NCI-H1048 (cell line): ENCODE measurements around the gene CYP2A13.
"Not testable (repeated sequence)": the region's sequence is repeated elsewhere in the genome, so short reads cannot be mapped to it uniquely, and the experiment has no call there.

Source experiments
- DNase-seq: peaks from one replicate; lab custom pipeline; 2025; lab: John Stamatoyannopoulos, UW

CYP2A13 gene

GRCh38 chr19:41088151-41088550 lies at the start of gene CYP2A13:
CYP2A13 (plus strand) TSS chr19:41088451; CDS start chr19:41088472, 21 bp downstream.
- no peak for DNase-seq

DNA sequence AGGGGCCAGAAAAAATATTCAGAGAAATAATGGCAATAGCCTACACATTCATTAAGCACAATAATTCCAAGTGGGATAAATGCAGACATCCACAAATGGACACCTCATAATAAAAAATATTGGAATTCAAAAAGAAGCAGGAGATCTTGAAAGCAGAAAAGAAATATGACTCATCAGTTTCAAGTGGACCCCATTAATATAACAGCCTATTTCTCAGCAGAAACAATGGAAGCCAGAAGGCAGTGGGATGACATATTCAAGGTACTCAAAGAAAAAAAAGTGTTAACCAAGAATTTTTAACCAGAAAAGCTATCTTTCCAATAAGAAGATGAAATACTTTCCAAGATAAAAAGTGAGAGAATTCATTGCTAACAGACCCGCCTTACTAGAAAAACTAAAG lies 48.4 kb upstream of the CYP2A13 start:
- DNase-seq: no peak

DNA sequence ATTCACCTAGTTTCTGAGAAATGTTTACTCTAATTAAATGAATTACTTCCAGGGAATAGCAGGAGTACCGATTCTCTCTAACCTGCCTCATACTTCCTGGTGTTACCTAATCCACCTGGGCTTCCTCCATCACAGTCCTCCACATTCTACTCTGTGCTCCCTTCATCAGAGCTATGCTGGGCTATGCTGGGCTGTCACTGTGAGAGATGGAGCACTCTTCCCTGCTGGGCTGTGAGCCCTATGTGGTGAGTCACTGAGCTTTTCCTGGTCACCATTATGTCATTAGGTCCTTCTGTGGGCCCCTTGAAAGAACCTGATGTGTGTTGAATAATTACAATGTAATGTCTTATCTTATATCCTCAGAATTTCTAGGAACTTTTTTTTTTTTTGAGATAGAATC lies 43.2 kb upstream of the CYP2A13 start:
- not testable (repeated sequence) for DNase-seq

GRCh38 chr19:41050426-41050825 lies 37.8 kb upstream of the CYP2A13 start:
- no peak for DNase-seq

DNA sequence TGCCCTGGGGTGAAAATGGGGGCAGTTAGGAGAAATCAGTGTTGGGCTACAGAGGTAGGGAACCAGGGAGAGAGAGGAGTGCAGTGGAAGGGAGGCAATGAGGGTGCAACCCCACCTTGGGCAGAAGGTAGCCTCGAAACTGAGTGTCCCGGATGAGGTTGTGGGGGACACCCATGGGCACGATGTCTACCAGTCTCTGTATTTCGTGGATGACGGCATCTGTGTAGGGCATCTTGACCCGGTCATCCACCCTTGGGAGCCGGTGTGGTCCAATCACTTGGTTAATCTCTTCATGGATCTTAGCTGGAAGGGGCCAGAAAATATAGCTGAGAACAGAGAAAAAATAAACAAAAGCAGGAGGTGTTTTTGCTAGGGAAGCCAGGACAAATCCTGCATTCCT lies 36.1 kb upstream of the CYP2A13 start:
- DNase-seq: not testable (repeated sequence)

DNA sequence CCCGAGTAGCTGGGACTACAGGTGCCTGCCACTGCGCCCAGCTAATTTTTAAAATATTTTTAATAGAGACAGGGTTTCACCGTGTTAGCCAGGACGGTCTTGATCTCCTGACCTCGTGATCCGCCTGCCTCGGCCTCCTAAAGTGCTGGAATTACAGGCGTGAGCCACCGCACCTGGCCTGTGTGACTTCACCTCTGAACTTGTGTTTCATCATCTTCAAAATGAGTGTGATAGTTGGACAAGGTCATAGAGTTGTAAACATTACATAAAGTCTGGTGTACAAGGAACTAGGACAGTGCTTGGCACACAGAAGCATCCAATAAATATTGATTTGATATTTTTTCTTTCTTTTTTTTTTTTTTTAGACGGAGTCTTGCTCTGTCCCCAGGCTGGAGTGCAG lies 34.9 kb upstream of the CYP2A13 start:
- not testable (repeated sequence) for DNase-seq

DNA sequence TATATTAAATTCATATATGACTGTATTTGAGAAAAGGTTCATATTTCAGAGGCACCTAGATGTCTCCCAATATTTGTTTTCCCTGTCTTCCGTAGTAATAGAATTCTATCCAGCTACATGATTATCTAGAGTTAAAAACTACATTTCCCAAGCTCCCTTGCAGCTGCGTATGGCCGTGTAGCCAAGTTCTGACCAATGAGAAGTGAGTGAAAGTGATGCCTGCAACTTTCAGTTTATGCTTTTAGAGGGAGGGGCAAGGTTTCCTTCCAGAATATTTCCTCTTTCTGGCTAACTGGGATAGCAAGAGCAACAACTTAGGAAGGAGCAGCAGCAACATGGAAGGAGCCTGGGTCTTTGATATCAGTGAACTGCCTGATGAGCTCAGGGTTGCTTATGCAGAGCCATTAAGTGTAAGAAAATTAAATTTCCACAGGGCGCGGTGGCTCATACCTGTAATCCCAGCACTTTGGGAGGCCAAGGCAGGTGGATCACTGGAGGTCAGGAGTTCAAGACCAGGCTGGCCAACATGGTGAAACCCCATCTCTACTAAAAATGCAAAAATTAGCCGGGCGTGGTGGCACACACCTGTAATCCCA lies 23.2 kb upstream of the CYP2A13 start:
- DNase-seq: no peak

GRCh38 chr19:41076286-41076685 lies 12.0 kb upstream of the CYP2A13 start:
- DNase-seq: no peak

GRCh38 chr19:41083516-41083915 lies 4.7 kb upstream of the CYP2A13 start:
- DNase-seq: no peak

DNA sequence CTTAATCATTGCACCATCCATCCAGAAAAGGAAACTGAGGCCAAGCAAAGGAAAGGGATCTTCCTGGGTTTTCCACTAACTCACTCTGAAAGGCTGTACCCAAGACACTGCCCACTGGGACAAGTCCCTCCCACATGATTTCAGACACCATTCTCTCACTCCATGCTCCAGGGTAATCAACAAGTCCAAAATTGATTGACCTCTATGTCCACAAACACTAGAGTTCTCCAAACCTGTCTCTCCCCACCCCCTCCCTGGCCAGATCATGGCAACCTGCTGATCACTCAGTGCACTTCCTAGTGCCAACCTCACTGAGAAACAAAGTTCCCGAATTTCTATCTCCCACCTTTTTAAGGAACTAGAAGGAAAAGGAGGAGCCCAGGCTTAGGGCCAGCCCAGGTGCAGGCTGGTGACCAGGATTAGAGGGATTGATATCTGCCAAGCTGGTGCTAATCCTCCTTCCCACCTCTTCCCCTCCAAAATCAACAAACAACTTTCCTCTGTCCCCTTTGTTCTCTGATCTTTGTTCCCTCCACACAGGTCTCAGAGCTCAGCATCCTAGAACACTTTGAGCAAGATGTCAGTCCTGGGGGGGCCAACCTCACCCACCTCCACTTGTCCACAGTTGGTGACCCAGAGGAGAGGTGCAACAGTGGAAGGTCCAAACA lies 2.4 kb upstream of the CYP2A13 start:
- no peak for DNase-seq

DNA sequence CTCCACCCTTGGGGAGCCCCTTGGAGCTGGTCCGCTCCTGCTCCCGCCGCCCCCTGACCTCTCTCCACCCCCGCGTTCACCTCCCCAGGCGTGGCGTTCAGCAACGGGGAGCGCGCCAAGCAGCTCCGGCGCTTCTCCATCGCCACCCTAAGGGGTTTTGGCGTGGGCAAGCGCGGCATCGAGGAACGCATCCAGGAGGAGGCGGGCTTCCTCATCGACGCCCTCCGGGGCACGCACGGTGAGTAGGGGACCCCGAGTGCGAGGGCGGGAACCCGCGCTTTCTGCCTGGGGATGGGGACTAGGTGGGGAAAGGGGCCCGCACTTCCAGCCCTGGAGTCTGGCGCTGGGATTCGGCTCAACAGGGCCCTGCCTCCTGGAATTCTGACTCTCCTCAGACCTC lies 1.7 kb downstream of the CYP2A13 start:
- DNase-seq: no peak

DNA sequence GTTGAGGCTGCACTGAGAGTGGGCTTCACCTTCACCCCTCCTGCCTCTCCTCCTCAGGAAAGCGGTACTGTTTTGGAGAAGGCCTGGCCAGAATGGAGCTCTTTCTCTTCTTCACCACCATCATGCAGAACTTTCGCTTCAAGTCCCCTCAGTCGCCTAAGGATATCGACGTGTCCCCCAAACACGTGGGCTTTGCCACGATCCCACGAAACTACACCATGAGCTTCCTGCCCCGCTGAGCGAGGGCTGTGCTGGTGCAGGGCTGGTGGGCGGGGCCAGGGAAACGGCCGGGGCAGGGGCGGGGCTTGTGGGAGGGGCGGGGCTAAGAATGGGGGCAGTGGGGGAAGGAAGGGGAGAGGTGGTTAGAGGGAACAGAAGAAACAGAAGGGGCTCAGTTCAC lies 7.5 kb downstream of the CYP2A13 start:
- DNase-seq: no peak

- no peak for DNase-seq
Observed at GRCh38 chr19:41096353-41096752, 8.1 kb downstream of the CYP2A13 start.

- DNase-seq: no peak
Observed at GRCh38 chr19:41097302-41097701, 9.1 kb downstream of the CYP2A13 start.

DNA sequence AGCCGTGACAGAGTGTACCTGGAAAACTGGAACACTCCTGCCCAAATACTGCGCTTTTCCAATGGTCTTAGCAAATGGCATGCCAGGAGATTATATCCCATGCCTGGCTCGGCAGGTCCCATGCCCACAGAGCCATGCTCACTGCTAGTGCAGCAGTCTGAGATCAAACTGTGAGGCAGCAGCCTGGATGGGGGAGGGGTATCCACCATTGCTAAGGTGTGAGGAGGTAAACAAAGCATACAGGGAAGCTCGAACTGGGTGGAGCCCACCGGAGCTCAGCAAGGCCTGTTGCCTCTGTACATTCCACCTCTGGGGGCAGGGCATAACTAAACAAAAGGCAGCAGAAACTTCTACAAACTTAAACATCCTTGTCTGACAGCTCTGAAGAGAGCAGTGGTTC lies 10.5 kb downstream of the CYP2A13 start:
- DNase-seq: no peak

DNA sequence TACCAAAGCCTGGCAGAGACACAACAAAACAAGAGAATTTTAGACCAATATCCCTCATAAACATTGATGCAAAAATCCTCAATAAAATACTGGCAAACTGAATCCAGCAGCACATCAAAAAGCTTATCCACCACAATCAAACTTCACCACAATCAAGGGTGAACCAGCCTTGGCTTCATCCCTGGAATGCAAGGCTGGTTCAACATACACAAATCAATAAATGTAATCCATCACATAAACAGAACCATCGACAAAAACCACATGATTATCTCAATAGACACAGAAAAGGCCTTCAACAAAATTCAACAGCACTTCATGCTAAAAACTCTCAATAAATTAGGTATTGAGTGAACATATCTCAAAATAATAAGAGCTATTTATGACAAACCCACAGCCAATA lies 14.0 kb downstream of the CYP2A13 start:
- not testable (repeated sequence) for DNase-seq

- no peak for DNase-seq
Observed at GRCh38 chr19:41106177-41106576, 17.9 kb downstream of the CYP2A13 start.

DNA sequence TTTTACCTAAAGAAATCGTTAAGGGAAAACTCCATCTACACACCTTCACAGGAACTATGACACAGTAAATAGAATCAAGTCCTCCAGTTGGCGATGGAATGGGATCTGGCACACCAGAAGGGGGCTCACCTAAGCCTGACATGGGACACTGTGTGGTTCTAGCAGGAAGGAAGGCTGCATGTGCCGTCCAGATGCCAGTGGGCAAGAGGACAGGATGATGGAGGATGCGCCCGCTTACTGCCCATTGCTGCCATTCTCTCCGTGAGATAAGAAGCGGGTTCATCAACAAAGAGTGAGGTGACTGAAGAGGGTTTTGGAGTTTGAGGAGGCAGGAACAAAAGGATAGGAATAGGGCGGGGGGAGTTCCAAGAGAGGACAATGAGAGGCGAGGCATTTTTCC lies 23.0 kb downstream of the CYP2A13 start:
- DNase-seq: no peak

DNA sequence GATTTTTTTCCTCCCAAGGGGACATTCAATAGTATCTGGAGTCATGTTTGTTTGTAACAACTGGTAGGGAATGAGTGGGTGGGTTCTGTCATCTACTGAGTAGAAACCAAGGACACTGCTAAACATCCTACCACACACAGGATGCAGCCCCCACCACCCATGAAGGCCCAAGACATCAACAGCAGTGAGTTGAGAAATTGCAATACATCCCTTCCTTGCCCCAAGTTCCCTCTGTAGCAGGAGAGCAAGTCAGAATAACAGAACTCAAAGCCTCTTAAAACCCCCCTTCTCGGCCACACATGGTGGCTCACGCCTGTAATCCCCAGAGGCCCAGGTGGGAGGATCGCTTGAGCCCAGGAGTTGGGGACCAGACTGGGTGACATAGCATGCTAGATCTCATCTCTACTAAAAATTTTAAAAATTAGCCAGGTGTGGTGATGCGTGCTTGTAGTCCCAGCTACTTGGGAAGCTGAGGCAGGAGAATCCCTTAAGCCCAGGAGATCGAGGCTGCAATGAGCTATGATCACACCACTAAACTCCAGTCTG lies 23.6 kb downstream of the CYP2A13 start:
- no peak for DNase-seq

- DNase-seq: no peak
Observed at GRCh38 chr19:41112728-41113290, 24.6 kb downstream of the CYP2A13 start.

- no peak for DNase-seq
Observed at GRCh38 chr19:41114132-41114531, 25.9 kb downstream of the CYP2A13 start, which contains the start of gene CYP2F1. CYP2F1 (plus strand) TSS chr19:41114432; CDS start chr19:41116189, 1,757 bp downstream.

DNA sequence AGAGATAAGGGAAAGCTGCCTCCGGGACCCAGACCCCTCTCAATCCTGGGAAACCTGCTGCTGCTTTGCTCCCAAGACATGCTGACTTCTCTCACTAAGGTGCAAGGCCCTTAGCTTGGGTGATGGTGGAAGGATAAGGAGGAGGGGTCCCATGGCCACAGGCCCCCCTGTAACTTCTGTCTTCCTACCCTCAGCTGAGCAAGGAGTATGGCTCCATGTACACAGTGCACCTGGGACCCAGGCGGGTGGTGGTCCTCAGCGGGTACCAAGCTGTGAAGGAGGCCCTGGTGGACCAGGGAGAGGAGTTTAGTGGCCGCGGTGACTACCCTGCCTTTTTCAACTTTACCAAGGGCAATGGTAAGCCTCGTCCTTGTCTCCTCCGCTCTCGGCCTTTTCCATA lies 28.0 kb downstream of the CYP2A13 start:
- no peak for DNase-seq
